GM21515 (cell line): ENCODE results near the gene CHD2.
"Not testable (repeated sequence)": the region's sequence is repeated elsewhere in the genome, so short reads cannot be mapped to it uniquely, and the experiment has no call there.

Experiments
- ATAC-seq: cut with Tn5 transposase; IDR thresholded peaks from one replicate; pipeline ENCODE4 v1.9.1; 2021; ENCODE audit not compliant: unreplicated experiment

The CHD2 gene

GRCh38 chr15:92899948-92900730, at the start of gene CHD2:
Gene CHD2 (plus strand): TSS chr15:92900324. CDS start chr15:92901238, 914 bp downstream.
- ATAC-seq, result peak; percentile 66

- ATAC-seq, result no peak
Observed at GRCh38 chr15:92853222-92853621, 46.9 kb upstream of the CHD2 start.

GRCh38 chr15:92861742-92862141, 38.4 kb upstream of the CHD2 start:
- no peak for ATAC-seq

GRCh38 chr15:92864127-92864814, 35.9 kb upstream of the CHD2 start:
- ATAC-seq, result no peak

- ATAC-seq, result no peak
Observed at GRCh38 chr15:92869263-92869940, 30.7 kb upstream of the CHD2 start.

GRCh38 chr15:92870010-92870591, 30.0 kb upstream of the CHD2 start:
- ATAC-seq, result no peak

- ATAC-seq, result not testable (repeated sequence)
Observed at GRCh38 chr15:92872967-92873366, 27.2 kb upstream of the CHD2 start.

GRCh38 chr15:92877000-92877399, 23.1 kb upstream of the CHD2 start:
- no peak for ATAC-seq

- no peak for ATAC-seq
Observed at GRCh38 chr15:92877416-92877815, 22.7 kb upstream of the CHD2 start.

- ATAC-seq, result no peak
Observed at GRCh38 chr15:92878593-92879053, 21.5 kb upstream of the CHD2 start.

- no peak for ATAC-seq
Observed at GRCh38 chr15:92879949-92880725, 20.0 kb upstream of the CHD2 start.

GRCh38 chr15:92880796-92881195, 19.3 kb upstream of the CHD2 start:
- no peak for ATAC-seq

GRCh38 chr15:92881211-92881754, 18.8 kb upstream of the CHD2 start:
- ATAC-seq, result no peak

- ATAC-seq, result peak; percentile 92
Observed at GRCh38 chr15:92881802-92882696, 18.1 kb upstream of the CHD2 start.

GRCh38 chr15:92882697-92883162, 17.4 kb upstream of the CHD2 start:
- peak; percentile 64 for ATAC-seq

- peak; percentile 13 for ATAC-seq
Observed at GRCh38 chr15:92883163-92883875, 16.8 kb upstream of the CHD2 start.

GRCh38 chr15:92883876-92884435, 16.2 kb upstream of the CHD2 start:
- no peak for ATAC-seq
